ENCODE results near the gene AGXT. TPM values are rescaled to one million over a fixed set of nuclear protein-coding genes. Genes with fewer than 3 reads are reported as not detected.

AGXT gene
- total RNA-seq, 1 experiment from 2014 or later, result 0.34 TPM

DNA sequence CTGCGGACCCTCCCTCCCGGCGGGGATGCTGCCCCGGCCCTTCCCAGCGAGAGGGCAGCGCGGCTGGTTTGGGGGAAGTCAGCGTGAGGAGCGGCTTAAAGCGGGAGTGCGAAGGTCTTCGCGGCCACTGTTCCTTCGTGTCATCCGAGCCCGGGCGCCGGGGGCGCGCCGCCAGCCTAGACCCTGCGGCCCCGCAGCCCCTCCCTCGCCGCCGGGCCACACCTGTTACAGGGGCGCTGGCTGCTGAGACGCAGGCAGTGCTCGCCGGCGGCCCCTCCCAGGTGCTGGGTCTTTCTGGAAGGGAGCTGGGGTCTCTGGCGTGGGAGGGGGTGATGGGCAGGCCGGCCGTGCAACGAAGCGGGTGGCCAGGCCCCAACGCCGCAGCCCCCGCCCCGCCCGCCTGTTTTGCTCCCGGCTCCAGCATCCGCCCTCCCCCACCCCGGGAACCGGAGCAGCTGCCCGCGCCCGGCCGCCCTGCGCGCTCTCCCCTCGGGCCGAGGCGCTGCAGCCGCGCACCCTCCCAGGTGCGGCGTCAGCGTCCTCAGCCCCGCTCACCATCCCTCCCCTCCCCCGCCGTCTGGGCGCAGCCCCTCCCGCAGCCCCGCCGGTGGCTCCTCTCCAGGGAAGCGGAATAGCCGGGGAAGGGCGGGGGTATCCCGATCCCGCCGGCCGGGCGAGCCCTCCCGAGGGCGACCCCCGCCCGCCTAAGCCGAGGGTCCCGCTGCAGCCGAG lies 49.3 kb upstream of the AGXT start:
- Histone ChIP-seq H3K27ac (ENCODE audit: low read depth, low read length) (no peak overlapping the region), H3K4me2 (ENCODE audit: low read length) (no peak overlapping the region), H3K27me3 (ENCODE audit: insufficient read depth, low read length) (no peaks in the 10 kb centered on the region), H3K9me2 (ENCODE audit: insufficient read depth) (no peaks in the 10 kb centered on the region), H3K9ac (ENCODE audit: low read length) (no peak overlapping the region), H3K4me3 (replicated peaks in 1 of 2; ENCODE audit: low read depth in 1 of 2, low read length in 2 of 2) (no peak overlapping the region), H2AFZ (ENCODE audit: low read depth, low read length, poor library complexity, severe bottlenecking) (no peak overlapping the region), H3K9me3 (ENCODE audit: control insufficient read depth in 1 of 2, insufficient read depth in 1 of 2, low read depth in 1 of 2, low read length in 2 of 2) (no peaks in the 10 kb centered on the region), H3K79me2 (ENCODE audit: insufficient read depth, low read length) (no peaks in the 10 kb centered on the region), H3K4me1 (ENCODE audit: control insufficient read depth in 1 of 2, insufficient read depth in 2 of 2, low read length in 2 of 2) (no peaks in the 10 kb centered on the region), H3K36me3 (ENCODE audit: control insufficient read depth in 1 of 2, insufficient read depth in 2 of 2, low read length in 2 of 2) (no peaks in the 10 kb centered on the region), H4K20me1 (ENCODE audit: insufficient read depth) (no peaks in the 10 kb centered on the region)
- intact Hi-C loops (cut with micrococcal nuclease), result no loop called here
- BruUV-seq (replicated peaks), result no TSS peak
- RAD21 ChIA-PET (ENCODE audit: low non-redundant PET in 1 of 2, low total read pairs in 2 of 2, uncharacterized antibody in 2 of 2, unreplicated experiment in 2 of 2), result no interaction called here
- ATAC-seq (no peak), DNase-seq (ENCODE audit: low read depth, low spot score) (no peak)
- CTCF ChIA-PET, result no interaction called here
- POLR2A ChIA-PET, result no interaction called here
- TF ChIP-seq EZH2phosphoT487 (IDR thresholded peaks at IDR 0.05; ENCODE audit: borderline replicate concordance) (no peak), CBX3 (IDR thresholded peaks at IDR 0.05; ENCODE audit: low read depth) (no peak), CEBPB (IDR thresholded peaks at IDR 0.05; ENCODE audit: low read depth) (no peak), ZFX (IDR thresholded peaks at IDR 0.05) (no peak), POLR2AphosphoS5 (IDR thresholded peaks at IDR 0.05; ENCODE audit: low read depth, low read length) (no peak)
- TF ChIP-seq, protein P1, sequence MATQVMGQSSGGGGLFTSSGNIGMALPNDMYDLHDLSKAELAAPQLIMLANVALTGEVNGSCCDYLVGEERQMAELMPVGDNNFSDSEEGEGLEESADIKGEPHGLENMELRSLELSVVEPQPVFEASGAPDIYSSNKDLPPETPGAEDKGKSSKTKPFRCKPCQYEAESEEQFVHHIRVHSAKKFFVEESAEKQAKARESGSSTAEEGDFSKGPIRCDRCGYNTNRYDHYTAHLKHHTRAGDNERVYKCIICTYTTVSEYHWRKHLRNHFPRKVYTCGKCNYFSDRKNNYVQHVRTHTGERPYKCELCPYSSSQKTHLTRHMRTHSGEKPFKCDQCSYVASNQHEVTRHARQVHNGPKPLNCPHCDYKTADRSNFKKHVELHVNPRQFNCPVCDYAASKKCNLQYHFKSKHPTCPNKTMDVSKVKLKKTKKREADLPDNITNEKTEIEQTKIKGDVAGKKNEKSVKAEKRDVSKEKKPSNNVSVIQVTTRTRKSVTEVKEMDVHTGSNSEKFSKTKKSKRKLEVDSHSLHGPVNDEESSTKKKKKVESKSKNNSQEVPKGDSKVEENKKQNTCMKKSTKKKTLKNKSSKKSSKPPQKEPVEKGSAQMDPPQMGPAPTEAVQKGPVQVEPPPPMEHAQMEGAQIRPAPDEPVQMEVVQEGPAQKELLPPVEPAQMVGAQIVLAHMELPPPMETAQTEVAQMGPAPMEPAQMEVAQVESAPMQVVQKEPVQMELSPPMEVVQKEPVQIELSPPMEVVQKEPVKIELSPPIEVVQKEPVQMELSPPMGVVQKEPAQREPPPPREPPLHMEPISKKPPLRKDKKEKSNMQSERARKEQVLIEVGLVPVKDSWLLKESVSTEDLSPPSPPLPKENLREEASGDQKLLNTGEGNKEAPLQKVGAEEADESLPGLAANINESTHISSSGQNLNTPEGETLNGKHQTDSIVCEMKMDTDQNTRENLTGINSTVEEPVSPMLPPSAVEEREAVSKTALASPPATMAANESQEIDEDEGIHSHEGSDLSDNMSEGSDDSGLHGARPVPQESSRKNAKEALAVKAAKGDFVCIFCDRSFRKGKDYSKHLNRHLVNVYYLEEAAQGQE (IDR thresholded peaks at IDR 0.05; ENCODE audit: low read depth), result no peak
